K562 (cell line): ENCODE data around the gene RPL38. TPM values are rescaled to one million over a fixed set of nuclear protein-coding genes. Genes with fewer than 3 reads are reported as not detected.

Experiments used
- ADNP ChIP-seq: fragments of 200-800 bp; sonication (Bioruptor generic); IDR thresholded peaks from 2 replicates; pipeline ENCODE4 v1.6.1; 2016; ENCODE audit warnings: missing genetic modification characterization, missing compliant biosample characterization
- ARID1B ChIP-seq: fragments of 450-650 bp; IDR thresholded peaks from 2 replicates; pipeline ENCODE4 v1.6.1; 2016; ENCODE audit warnings: antibody characterized with exemption, mild to moderate bottlenecking, inconsistent platforms
- CHD4 ChIP-seq: fragments of 200-600 bp; sonication (generic); IDR thresholded peaks from 3 replicates; pipeline ENCODE4 v1.6.1; 2012; ENCODE audit warnings: low read depth, mild to moderate bottlenecking, mixed read lengths, low read length, inconsistent platforms; ENCODE audit not compliant: insufficient read depth, insufficient replicate concordance, poor library complexity, severe bottlenecking
- CLOCK ChIP-seq: fragments of 250-450 bp; sonication (Bioruptor Pico); IDR thresholded peaks from 2 replicates; pipeline ENCODE4 v1.4.0; 2020; ENCODE audit warnings: mild to moderate bottlenecking, moderate library complexity, borderline replicate concordance
- PBX2 ChIP-seq, 2 experiments: IDR thresholded peaks in 1 of 2; conservative IDR thresholded peaks in 1 of 2; 2 replicates each; pipeline ENCODE4 v1.6.1; 2016; ENCODE audit warnings: low read depth in 2 of 2, mild to moderate bottlenecking in 1 of 2, missing compliant biosample characterization in 1 of 2, missing genetic modification characterization in 1 of 2, moderate library complexity in 1 of 2
- RAD51 ChIP-seq: fragments of 450-650 bp; IDR thresholded peaks from 2 replicates; pipeline ENCODE4 v1.7.1; 2016; ENCODE audit warnings: low read depth, mild to moderate bottlenecking, borderline replicate concordance
- TCF3 ChIP-seq: sonication (generic); formaldehyde crosslinking; IDR thresholded peaks from 2 replicates; pipeline ENCODE4 v1.4.0; 2020; ENCODE audit warnings: mild to moderate bottlenecking, missing genetic modification reagents
- ZNF133 ChIP-seq: fragments of 250-450 bp; sonication (Bioruptor Pico); IDR thresholded peaks from 2 replicates; pipeline ENCODE4 v1.4.0; 2020; ENCODE audit warnings: mild to moderate bottlenecking
- ZNF165 ChIP-seq: fragments of 250-450 bp; sonication (Bioruptor Pico); IDR thresholded peaks from 2 replicates; pipeline ENCODE4 v1.4.0; 2020; ENCODE audit warnings: borderline replicate concordance
- polyA plus RNA-seq, 8 experiments: library from polyadenylated mRNA; depleted of rRNA in 4 of 8; stranded (reverse) in 5 of 8; unstranded in 3 of 8; fragments of >200 nt; fragmentation: Nextera tagmentation in 2 of 8; fragmentation: Illumina TruSeq in 1 of 8; extraction: Ambion mirVana in 2 of 8; extraction: Trizol in 1 of 8; gene quantifications; 2 replicates each; pipeline versions ENCODE4 v1.2.1 to v1.2.3, GENCODE V29; 2011 to 2014; ENCODE audit warnings: inconsistent platforms in 1 of 8, missing spikeins in 1 of 8
- total RNA-seq, 7 experiments: library from RNA; depleted of rRNA in 6 of 7; stranded (reverse); fragments of >200 nt in 6 of 7; fragmentation: Illumina TruSeq in 2 of 7; extraction: Trizol in 2 of 7; gene quantifications; 2 replicates each; pipeline versions ENCODE4 v1.2.1 to v1.2.3, GENCODE V29; 2011 to 2021; ENCODE audit warnings: low replicate concordance in 1 of 7

RPL38 gene
- total and polyA plus RNA-seq, 9 of the 15 experiments (the other 6 are each of a cell fraction or from before 2014, with no cell fraction given) = 1,224 to 3,864 (median 1,939) TPM

GRCh38 chr17:74227271-74228080, 24.0 kb downstream of the RPL38 start (continued):
- TF ChIP-seq CLOCK (CRISPR knock-in tag) = no peak
- no peak for TF ChIP-seq RAD51
- TF ChIP-seq CHD4 = no peak
- TF ChIP-seq ZNF133 (CRISPR knock-in tag) = no peak
- TF ChIP-seq PBX2 (CRISPR knock-in tag; IDR thresholded peaks at IDR 0.05; ENCODE audit: low read depth) = no peak
- TF ChIP-seq PBX2 (tag; conservative IDR thresholded peaks at IDR 0.05; ENCODE audit: low read depth) = no peak
- no peak for TF ChIP-seq ZNF165
- TF ChIP-seq ARID1B = peak; percentile 59
- TF ChIP-seq TCF3 (CRISPR knock-in tag) = peak; percentile 61
- TF ChIP-seq ADNP (tag) = no peak
